ENCODE results near the gene COL5A2.

- TF ChIP-seq CTCF (IDR thresholded peaks at IDR 0.05) (no peak), POLR2A (IDR thresholded peaks at IDR 0.05) (no peak)
These were observed 27.7 kb downstream of the COL5A2 start for GRCh38 chr2:189151906-189152305.
